Renal cortex interstitium (tissue), 11 donors: ENCODE data around the gene KRTAP9-1. TPM values are rescaled to one million over a fixed set of nuclear protein-coding genes. Genes with fewer than 3 reads are reported as not detected.
"Not testable (repeated sequence)": the region's sequence is repeated elsewhere in the genome, so short reads cannot be mapped to it uniquely, and the experiment has no call there.

Source experiments
- DNase-seq, 11 donors: peaks; one replicate each; pipeline ENCODE4 v3.0.0-alpha.2; 2013; ENCODE audit warnings: low read depth in 9 of 11, low spot score in 4 of 11; ENCODE audit errors: extremely low read depth in 1 of 11
- polyA plus RNA-seq, 3 donors: library from polyadenylated mRNA; unstranded; fragments of 120-200 nt; gene quantifications; one replicate each; pipeline ENCODE4 v1.2.1, GENCODE V29; 2013; ENCODE audit not compliant: insufficient read length in 3 of 3

KRTAP9-1 gene
- polyA plus RNA-seq, 3 donors, result not detected

GRCh38 chr17:41237116-41237515, 47.4 kb downstream of the KRTAP9-1 start:
- not testable (repeated sequence) for DNase-seq

GRCh38 chr17:41237949-41238437, 48.3 kb downstream of the KRTAP9-1 start, which contains the start of gene KRTAP9-8:
TSS of gene KRTAP9-8 (plus strand) at chr17:41237999. CDS start at chr17:41238052, 53 bp downstream.
- DNase-seq, result not testable (repeated sequence)

Other genes with a start within 250 kb of the KRTAP9-1 start
- not detected for gene KRT39, start 222.9 kb upstream of the KRTAP9-1 start, polyA plus RNA-seq
- not detected for gene KRT40, start 205.6 kb upstream of the KRTAP9-1 start, polyA plus RNA-seq
- gene KRTAP3-3, start 195.7 kb upstream of the KRTAP9-1 start, polyA plus RNA-seq, result not detected
- not detected for gene KRTAP3-2, start 190.0 kb upstream of the KRTAP9-1 start, polyA plus RNA-seq
- gene KRTAP3-1, start 180.8 kb upstream of the KRTAP9-1 start, polyA plus RNA-seq, result not detected
- gene KRTAP1-5, start 162.7 kb upstream of the KRTAP9-1 start, polyA plus RNA-seq, result not detected
- not detected for gene KRTAP1-4, start 159.7 kb upstream of the KRTAP9-1 start, polyA plus RNA-seq
- not detected for gene KRTAP1-3, start 155.0 kb upstream of the KRTAP9-1 start, polyA plus RNA-seq
- gene KRTAP1-1, start 148.4 kb upstream of the KRTAP9-1 start, polyA plus RNA-seq, result not detected
- not detected for gene KRTAP2-1, start 142.6 kb upstream of the KRTAP9-1 start, polyA plus RNA-seq
- not detected for gene KRTAP2-2, start 134.7 kb upstream of the KRTAP9-1 start, polyA plus RNA-seq
- gene KRTAP2-3, start 129.8 kb upstream of the KRTAP9-1 start, polyA plus RNA-seq, result not detected
- gene KRTAP2-4, start 124.0 kb upstream of the KRTAP9-1 start, polyA plus RNA-seq, result not detected
- not detected for gene KRTAP4-7, start 105.7 kb upstream of the KRTAP9-1 start, polyA plus RNA-seq
- gene KRTAP4-8, start 91.7 kb upstream of the KRTAP9-1 start, polyA plus RNA-seq, result not detected
- gene KRTAP4-16, start 87.7 kb upstream of the KRTAP9-1 start, polyA plus RNA-seq, result not detected
- not detected for gene KRTAP4-9, start 84.5 kb upstream of the KRTAP9-1 start, polyA plus RNA-seq
- not detected for gene KRTAP4-11, start 71.5 kb upstream of the KRTAP9-1 start, polyA plus RNA-seq
- not detected for gene KRTAP4-12, start 65.7 kb upstream of the KRTAP9-1 start, polyA plus RNA-seq
- gene KRTAP4-6, start 49.3 kb upstream of the KRTAP9-1 start, polyA plus RNA-seq, result not detected
- not detected for gene KRTAP4-5, start 40.1 kb upstream of the KRTAP9-1 start, polyA plus RNA-seq
- not detected for gene KRTAP4-4, start 29.1 kb upstream of the KRTAP9-1 start, polyA plus RNA-seq
- gene KRTAP4-3, start 21.7 kb upstream of the KRTAP9-1 start, polyA plus RNA-seq, result not detected
- not detected for gene KRTAP4-2, start 11.7 kb upstream of the KRTAP9-1 start, polyA plus RNA-seq
- not detected for gene KRTAP4-1, start 5.0 kb upstream of the KRTAP9-1 start, polyA plus RNA-seq
- gene KRTAP9-2, start 36.8 kb downstream of the KRTAP9-1 start, polyA plus RNA-seq, result not detected
- gene KRTAP9-3, start 42.6 kb downstream of the KRTAP9-1 start, polyA plus RNA-seq, result not detected
- not detected for gene KRTAP9-8, start 48.1 kb downstream of the KRTAP9-1 start, polyA plus RNA-seq
- not detected for gene KRTAP9-4, start 59.8 kb downstream of the KRTAP9-1 start, polyA plus RNA-seq
- not detected for gene KRTAP9-9, start 65.5 kb downstream of the KRTAP9-1 start, polyA plus RNA-seq
- gene KRTAP9-6, start 75.5 kb downstream of the KRTAP9-1 start, polyA plus RNA-seq, result under 1 TPM in 1 of 3 donors, not detected in 2; 0.19 TPM
- not detected for gene KRTAP9-7, start 85.8 kb downstream of the KRTAP9-1 start, polyA plus RNA-seq
- not detected for gene KRTAP29-1, start 113.0 kb downstream of the KRTAP9-1 start, polyA plus RNA-seq
- not detected for gene KRTAP16-1, start 119.4 kb downstream of the KRTAP9-1 start, polyA plus RNA-seq
- gene KRTAP17-1, start 125.8 kb downstream of the KRTAP9-1 start, polyA plus RNA-seq, result under 1 TPM in 1 of 3 donors, not detected in 2; 0.17 TPM
- not detected for gene KRT33A, start 160.9 kb downstream of the KRTAP9-1 start, polyA plus RNA-seq
- gene KRT33B, start 179.9 kb downstream of the KRTAP9-1 start, polyA plus RNA-seq, result not detected
- gene KRT34, start 192.4 kb downstream of the KRTAP9-1 start, polyA plus RNA-seq, result not detected
- gene KRT31, start 207.7 kb downstream of the KRTAP9-1 start, polyA plus RNA-seq, result not detected
- not detected for gene KRT37, start 234.7 kb downstream of the KRTAP9-1 start, polyA plus RNA-seq